Measurements from ENCODE around the gene TMBIM6.
"Not testable (repeated sequence)": the region's sequence is repeated elsewhere in the genome, so short reads cannot be mapped to it uniquely, and the experiment has no call there.

GRCh38 chr12:49734900-49735299 lies 6.5 kb upstream of the TMBIM6 start:
- TF ChIP-seq CTCF (IDR thresholded peaks at IDR 0.05 in 8 of 11, conservative IDR thresholded peaks at IDR 0.05 in 3 of 11); POLR2A (IDR thresholded peaks at IDR 0.05): not testable (repeated sequence)
